IMR-90 (cell line): ENCODE results near the gene LRRC14B.

Source experiments
- POLR2A ChIP-seq: IDR thresholded peaks from 2 replicates; pipeline ENCODE4 v1.6.1; 2012; ENCODE audit warnings: mild to moderate bottlenecking, low read depth, low read length
- RFX5 ChIP-seq: IDR thresholded peaks from 2 replicates; pipeline ENCODE4 v1.8.0; 2012; ENCODE audit warnings: low read depth, mild to moderate bottlenecking, low read length, moderate library complexity
- TF ChIP-seq, protein P1 (sequence below): conservative IDR thresholded peaks from 2 replicates; pipeline ENCODE4 v1.5.1; 2012; ENCODE audit warnings: mild to moderate bottlenecking, low read depth, low read length, improper control_type of control experiment
- TF ChIP-seq, protein P2 (sequence below): fragments of 150-350 bp; IDR thresholded peaks from 2 replicates; pipeline ENCODE4 v1.6.1; 2017; ENCODE audit warnings: mild to moderate bottlenecking, antibody characterized with exemption, low read length, low read depth

DNA sequence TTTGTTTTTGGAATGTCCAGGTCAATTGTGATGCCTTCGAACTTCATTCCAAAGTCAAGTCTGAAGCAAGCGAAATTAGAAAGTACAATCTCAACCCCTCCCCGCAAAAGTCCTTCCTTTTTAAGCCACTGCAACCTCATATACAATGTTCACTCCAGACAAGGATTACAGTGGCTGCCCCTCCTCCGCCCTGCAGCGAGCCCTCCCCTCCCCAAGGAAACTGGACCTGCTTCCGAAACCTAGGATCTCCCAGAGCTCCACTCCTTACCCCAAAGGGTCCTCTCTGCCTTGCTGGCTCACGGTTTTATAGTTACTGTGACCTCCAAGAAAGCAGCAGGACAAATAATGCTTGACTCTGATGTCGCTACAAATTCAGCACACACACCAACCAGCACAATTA lies 10.4 kb downstream of the LRRC14B start:
- TF ChIP-seq POLR2A: no peak
- no peak for TF ChIP-seq RFX5
- TF ChIP-seq, protein P1, sequence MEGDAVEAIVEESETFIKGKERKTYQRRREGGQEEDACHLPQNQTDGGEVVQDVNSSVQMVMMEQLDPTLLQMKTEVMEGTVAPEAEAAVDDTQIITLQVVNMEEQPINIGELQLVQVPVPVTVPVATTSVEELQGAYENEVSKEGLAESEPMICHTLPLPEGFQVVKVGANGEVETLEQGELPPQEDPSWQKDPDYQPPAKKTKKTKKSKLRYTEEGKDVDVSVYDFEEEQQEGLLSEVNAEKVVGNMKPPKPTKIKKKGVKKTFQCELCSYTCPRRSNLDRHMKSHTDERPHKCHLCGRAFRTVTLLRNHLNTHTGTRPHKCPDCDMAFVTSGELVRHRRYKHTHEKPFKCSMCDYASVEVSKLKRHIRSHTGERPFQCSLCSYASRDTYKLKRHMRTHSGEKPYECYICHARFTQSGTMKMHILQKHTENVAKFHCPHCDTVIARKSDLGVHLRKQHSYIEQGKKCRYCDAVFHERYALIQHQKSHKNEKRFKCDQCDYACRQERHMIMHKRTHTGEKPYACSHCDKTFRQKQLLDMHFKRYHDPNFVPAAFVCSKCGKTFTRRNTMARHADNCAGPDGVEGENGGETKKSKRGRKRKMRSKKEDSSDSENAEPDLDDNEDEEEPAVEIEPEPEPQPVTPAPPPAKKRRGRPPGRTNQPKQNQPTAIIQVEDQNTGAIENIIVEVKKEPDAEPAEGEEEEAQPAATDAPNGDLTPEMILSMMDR: no peak
- TF ChIP-seq, protein P2, sequence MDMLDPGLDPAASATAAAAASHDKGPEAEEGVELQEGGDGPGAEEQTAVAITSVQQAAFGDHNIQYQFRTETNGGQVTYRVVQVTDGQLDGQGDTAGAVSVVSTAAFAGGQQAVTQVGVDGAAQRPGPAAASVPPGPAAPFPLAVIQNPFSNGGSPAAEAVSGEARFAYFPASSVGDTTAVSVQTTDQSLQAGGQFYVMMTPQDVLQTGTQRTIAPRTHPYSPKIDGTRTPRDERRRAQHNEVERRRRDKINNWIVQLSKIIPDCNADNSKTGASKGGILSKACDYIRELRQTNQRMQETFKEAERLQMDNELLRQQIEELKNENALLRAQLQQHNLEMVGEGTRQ: no peak
